GM18505 (cell line): ENCODE results near the gene MRPS18B.
"Not testable (repeated sequence)": the region's sequence is repeated elsewhere in the genome, so short reads cannot be mapped to it uniquely, and the experiment has no call there.

Experiments used
- ATAC-seq: cut with Tn5 transposase; IDR thresholded peaks from one replicate; pipeline ENCODE4 v1.9.1; 2021; ENCODE audit not compliant: unreplicated experiment
- POLR2A ChIP-seq: IDR thresholded peaks from 4 replicates; pipeline ENCODE4 v1.6.1; 2011; ENCODE audit warnings: borderline replicate concordance; ENCODE audit not compliant: insufficient read depth, insufficient read length; ENCODE audit errors: extremely low read depth

The MRPS18B gene

DNA sequence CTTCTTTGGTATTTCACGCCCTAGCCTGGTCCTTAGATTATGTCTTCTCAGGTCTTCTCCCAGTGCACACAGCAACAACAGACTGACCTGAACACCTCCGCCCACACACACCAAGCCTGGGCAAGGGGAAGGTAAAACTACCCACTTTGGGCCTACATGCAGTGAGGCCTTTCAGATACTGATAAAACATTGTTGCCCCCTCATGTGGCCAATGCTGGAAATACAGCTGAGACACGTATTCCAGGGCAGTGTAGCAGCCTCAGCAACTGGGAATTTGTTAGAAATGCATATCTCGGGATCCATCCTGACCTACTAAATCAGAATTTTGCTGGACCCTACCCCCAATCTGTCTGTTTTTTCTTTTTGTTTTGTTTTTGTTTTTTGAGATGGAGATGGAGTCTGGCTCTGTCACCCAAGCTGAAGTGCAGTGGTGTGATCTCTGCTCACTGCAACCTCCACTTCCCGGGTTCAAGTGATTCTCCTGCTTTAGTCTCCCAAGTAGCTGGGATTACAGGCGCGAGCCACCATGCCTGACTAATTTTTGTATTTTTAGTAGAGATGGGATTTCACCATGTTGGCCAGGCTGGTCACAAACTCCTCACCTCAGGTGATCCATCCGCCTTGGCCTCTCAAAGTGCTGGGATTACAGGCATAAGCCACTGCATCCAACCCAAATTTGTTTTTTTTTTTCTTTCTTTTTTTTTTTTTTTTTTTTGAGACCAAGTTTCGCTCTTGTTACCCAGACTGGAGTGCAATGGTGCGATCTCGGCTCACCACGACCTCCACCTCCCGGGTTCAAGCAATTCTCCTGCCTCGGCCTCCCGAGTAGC, 20.1 kb upstream of the MRPS18B start:
- peak; percentile 11 for TF ChIP-seq POLR2A
- not testable (repeated sequence) for ATAC-seq

DNA sequence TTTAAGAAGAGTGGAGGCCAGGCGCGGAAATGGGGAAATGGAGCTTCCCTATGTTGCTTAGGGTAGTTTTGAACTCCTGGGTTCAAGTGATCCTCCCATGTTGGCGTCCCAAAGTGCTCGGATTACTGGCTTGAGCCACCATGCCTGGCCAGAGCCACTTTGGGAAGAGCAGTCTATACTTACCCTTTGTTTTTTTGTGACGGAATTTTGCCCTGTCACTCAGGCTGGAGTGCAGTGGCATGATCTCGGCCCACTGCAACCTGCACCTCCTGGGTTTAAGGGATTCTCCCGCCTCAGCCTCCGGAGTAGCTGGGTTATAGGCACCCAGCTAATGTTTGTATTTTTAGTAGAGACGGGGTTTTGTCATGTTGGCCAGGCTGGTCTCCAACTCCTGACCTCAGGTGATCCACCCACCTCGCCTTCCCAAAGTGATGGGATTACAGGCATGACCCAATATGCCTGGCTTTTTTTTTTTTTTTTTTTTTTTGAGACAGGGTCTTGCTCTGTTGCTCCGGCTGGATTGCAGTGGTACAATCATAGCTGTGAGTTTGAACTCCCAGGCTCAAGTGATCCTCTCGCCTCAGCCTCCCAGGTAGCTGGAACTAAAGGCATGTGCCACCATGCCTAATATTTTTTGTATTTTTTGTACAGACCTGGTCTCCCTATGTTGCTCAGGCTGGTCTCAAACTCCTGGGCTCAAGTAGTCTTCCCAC, 18.6 kb upstream of the MRPS18B start:
- ATAC-seq, result no peak

DNA sequence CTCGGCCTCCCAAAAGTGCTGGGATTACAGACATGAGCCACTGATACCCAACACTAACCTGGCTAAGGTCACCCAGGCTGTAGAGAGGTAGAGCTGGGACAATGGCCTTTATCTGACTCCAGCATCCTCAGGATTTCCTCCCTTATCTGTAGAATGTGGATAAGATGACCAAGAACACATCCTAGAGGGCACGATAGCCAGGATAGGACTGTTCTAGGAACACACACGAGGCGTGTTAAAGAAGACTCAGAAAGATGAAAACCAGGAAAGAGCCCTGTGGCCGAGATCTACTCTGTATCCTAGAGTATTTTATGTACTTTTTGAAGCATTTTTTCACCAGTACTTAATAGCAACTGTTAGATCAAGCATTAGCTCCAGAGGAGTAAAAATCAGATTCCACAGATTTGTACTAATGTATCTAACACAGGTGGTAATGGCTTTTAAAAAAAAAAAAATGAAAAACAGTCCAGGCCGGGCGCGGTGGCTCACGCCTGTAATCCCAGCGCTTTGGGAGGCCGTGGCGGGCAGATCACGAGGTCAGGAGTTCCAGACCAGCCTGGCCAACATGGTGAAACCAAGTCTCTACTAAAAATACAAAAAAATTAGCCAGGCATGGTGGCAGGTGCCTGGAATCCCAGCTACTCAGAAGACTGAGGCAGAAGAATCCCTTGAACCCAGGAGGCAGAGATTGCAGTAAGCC, 17.9 kb upstream of the MRPS18B start:
- TF ChIP-seq POLR2A, result no peak
- ATAC-seq, result no peak

More for the DNA sequence above, 18.6 kb upstream of the MRPS18B start:
- peak; percentile 13 for TF ChIP-seq POLR2A

DNA sequence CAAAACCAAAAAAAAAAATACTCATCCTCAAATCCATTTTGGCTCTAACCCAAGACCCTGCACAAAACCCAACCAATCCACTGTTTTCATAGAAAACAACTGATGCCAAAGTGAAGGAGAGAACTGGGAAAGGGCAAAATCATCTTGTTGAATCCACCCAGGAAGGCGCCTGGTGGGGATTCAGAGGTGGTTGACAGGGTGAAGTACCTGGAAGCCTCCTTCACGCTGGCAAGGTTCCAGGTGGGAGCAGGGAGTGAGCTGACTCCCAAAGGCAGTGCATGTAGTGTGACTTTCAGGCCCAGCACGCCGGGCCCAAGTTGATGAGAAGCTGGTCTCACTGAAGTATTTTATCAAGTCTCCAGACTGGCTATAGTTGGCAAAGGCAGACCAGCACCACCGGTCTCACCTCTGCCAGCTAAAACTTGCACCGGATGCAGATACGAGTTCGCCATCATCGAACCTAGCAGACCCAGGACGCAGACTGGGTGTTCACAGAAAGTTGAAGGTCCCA, 17.1 kb upstream of the MRPS18B start:
- no peak for TF ChIP-seq POLR2A
- ATAC-seq, result no peak

DNA sequence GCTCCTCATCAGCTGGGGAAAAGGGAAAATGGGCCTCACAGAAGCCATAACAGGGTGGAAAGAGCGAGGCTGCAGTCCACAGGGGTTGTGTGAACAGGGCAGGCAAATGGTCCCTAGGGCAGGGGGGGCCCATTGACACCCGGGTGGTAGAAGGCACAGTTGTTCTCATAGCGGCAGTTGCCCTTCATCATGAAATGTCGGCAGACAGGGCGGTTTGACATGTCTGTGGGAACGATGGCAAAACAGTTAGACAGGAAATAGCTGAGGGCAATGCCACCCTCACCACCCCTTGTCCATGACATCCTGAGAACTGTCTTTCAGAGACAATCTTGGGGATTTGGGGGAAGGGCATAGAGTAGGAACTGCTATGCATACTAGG, 16.2 kb upstream of the MRPS18B start:
- TF ChIP-seq POLR2A, result no peak
- no peak for ATAC-seq

DNA sequence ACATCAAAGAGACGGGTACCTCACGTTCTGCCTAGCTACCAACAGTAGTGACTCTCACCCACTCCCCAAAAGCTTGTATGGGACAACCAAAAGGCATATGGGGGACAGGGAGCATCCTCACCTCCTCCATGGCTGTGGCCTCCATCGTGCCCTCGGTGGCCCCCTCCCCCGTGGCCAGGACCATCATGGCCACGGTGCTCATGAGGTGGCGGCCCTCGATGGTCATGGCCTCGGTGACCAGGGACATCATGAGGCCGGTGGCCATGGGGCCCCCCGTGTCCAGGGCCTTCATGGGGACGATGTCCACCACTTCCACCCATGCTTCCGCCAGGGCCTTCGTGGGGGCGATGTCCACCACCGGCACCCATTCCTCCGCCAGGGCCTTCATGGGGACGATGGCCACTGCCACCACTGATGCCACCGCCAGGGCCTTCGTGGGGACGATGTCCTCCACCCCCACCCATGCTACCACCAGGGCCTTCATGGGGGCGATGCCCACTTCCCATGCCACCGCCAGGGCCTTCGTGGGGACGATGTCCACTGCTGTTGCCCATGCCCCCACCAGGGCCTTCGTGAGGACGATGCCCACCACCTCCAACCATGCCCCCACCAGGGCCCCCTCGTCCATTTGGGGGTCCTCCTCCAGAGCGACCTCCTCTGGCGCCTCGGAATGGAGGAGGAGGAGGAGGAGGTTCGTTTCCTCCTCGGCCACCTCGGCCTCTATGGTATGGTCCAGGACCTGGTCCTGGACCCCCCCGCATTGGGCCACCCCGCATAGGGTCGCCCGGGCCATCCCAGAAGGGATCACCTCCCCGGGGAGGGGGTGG, 15.6 kb upstream of the MRPS18B start:
- no peak for ATAC-seq
- TF ChIP-seq POLR2A, result peak; percentile 20

DNA sequence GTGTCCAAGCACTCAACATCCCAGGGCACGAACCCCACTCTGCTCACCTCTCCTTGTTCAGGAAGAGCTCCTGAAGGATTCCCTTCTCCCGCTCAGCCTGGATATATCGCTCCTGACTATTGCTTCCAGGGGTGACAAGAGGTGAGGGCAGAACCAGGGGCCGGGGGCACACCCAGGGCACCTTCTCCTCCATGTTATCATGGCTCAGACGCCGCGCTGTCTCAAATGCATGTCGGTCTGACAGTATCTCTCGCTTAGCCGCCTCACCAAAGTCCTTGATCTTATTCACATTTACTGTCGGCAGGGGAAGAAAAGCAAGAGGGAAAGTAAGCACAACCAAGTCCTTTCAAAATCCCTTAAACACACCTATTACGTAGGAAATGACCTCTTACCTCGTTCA, 13.7 kb upstream of the MRPS18B start:
- no peak for TF ChIP-seq POLR2A
- ATAC-seq, result no peak

DNA sequence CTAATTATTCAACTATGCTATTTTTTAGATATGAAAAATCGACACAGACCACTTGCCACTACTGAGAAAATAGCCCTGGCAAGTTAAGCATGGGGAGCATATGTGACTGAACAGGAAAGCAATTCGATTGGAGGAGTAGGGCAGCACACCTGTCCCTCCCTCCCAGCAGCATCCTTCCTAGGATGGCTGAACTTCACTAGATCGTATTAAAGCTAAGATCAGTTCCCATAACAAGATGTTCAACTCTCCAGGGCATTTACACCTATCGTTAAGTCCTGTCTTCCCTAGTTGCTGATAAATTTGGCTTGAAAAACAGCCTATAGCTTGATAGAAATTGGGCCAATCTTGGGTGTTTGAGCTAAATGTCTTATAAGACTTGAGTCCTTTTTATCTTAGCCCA, 7.6 kb upstream of the MRPS18B start:
- ATAC-seq, result no peak
- TF ChIP-seq POLR2A, result no peak

DNA sequence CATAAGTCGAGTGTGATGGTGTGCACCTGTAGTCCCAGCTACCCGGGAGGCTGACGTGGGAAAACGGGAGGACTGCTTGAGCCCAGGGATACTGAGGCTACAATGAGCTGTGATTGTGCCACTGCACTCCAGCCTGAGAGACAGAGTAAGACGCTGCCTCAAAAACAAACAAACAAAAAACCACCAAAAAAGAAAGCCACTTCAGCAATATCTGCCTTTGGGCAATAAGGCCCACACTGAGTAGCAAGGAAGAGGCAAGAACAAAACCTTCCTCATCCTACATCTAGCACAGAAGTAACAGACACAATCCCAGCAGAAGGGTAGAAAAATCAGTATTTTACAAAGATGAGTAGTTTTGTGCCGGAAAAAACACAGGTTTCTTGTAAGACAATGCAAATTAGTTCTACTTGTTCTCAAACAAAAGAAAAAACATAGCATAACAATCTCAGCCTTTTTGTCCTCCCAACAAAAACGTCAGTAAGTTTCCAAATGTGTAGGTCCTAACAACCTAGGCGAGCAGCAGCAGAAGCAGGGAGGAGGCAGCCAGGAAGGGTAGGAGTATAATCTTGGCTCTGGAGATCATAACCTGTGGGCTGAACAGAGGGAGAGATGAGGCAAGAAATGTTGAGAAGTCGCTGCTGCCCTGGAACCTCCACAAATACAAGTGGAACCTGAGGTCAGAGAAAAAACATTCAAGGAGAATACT, 6.3 kb upstream of the MRPS18B start:
- no peak for ATAC-seq
- TF ChIP-seq POLR2A, result no peak

DNA sequence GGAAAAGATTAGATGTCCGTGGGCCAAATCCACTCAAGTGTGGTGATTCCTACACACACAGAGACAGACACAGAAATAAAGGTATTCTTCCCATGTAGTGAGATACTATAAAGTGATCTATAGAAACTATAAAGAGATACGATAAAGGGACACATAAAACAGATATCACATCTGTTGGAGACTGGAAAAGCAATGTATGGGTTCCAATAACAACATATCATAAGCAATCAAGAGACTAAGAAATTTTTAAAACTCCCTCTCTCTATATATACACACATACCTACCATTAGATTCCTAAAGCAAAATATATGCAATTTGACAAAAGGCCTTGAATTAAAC, 5.8 kb upstream of the MRPS18B start:
- no peak for TF ChIP-seq POLR2A
- no peak for ATAC-seq

DNA sequence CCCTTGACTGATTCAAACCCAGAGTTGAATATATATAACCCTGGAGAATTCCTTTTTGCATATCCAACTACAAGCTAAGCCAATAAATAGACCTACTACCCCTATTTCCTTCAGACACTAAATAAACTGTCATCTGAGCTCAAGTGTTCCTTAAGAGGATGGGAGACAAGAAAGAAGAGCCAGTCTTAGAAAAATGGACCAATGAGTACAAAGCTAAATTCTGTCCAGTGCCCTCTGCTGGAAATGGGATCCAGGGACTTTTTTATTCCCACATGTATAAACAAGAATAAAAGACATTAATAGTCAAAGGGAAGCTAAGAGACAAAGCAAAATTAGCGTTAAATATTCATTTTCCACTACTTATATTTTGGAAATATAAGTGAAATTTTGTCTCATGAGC, 5.4 kb upstream of the MRPS18B start:
- ATAC-seq, result no peak
- TF ChIP-seq POLR2A, result peak; percentile 23

DNA sequence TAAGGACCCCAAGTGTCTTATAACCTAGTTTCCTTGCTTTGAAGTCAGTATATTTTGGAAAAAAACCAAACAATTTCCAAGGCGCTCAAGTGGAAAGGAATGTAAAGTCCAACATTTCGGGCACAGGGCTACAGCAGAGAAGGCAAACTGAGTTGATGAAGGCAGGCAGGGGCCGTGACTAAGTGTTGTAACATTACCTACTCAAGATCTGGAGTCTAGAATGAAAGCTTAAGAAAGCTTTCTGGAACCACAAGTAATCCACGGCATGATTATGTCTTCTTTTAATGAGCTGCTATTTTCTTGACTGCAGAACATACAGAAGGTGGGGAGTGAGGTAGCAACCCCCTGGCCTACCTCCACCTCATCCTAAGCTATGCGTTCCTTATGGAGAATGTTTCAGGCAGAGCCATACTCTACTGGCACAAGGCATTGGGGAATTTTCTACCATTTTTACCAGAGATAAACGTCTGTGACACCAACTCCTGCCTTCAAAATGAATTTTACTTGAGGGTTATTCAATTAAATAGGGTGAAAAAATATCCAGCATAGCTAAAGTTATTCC, 4.9 kb upstream of the MRPS18B start:
- no peak for ATAC-seq
- no peak for TF ChIP-seq POLR2A
